NCI-H345 treated with DMSO at 0.1 percent for 48 hours (cell line): Measurements from ENCODE around the gene ANK3.
"Not testable (repeated sequence)": the region's sequence is repeated elsewhere in the genome, so short reads cannot be mapped to it uniquely, and the experiment has no call there.

Experiments
- DNase-seq: peaks from one replicate; lab custom pipeline; 2025; ENCODE audit not compliant: unreplicated experiment; lab: John Stamatoyannopoulos, UW

ANK3 gene

GRCh38 chr10:60310740-60311139 lies 78.9 kb downstream of the ANK3 start:
- no peak for DNase-seq

DNA sequence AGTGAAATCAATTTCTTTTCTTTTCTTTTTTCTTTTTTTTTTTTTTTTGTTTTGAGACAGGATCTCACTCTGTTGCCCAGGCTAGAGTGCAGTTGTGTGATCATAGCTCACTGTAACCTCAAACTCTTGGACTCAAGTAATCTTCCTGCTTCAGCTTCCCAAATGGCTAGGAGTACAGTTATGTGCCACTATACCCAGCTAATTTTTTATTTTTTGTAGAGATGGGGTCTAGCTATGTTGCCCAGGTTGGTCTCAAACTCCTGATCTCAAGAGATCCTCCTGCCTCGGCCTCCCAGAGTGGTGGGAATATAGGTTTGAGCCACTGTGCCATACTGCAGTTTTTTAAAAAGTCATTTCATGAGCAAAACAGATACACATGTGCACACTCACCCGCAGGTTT lies 79.8 kb downstream of the ANK3 start:
- no peak for DNase-seq

GRCh38 chr10:60309371-60309770 lies 80.3 kb downstream of the ANK3 start:
- DNase-seq, result no peak

GRCh38 chr10:60305380-60305892 lies 84.2 kb downstream of the ANK3 start:
- DNase-seq, result no peak

DNA sequence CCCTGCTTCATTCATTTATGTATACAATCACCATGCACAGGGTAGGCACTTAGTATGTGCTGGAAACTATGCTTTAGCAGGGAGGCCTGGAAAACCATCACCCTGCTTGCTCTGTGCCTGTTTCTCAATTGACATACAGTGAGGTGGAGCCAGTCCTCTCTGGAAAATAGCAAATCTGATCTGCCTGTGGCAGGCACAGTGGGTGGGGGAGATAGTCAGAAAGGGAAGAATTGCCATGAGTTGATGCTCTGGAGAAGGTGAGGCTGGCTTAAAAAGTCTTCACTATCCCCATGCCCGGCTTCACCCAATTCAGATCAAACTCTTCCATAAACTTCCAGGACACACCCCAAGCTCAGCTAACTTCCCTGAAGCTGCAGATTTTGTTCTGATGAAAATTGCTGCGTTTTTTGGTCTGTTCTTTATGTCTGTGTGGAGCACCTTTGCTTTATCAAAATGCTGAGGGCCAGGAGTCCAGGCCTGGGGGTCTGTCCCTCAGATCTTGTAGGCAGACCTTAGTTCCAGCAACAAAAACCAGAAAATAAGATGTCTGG lies 84.8 kb downstream of the ANK3 start:
- no peak for DNase-seq

DNA sequence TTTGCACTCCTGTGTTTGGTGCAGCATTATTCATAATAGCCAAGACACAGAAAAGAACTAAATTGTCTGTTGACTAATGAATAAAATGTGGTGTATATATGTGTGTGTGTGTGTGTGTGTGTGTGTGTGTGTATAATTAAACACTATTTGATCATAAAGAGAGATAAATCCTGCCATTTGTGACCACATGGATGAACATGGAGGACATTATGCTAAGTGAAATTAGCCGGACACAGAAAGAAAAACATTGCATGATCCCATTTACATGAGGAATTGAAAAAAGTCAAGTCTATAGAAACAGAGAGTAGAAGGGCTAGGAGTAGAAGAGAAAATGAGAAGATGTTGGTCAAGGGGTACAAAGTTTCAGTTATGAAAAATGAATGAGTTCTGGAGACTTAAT lies 85.9 kb downstream of the ANK3 start:
- no peak for DNase-seq

DNA sequence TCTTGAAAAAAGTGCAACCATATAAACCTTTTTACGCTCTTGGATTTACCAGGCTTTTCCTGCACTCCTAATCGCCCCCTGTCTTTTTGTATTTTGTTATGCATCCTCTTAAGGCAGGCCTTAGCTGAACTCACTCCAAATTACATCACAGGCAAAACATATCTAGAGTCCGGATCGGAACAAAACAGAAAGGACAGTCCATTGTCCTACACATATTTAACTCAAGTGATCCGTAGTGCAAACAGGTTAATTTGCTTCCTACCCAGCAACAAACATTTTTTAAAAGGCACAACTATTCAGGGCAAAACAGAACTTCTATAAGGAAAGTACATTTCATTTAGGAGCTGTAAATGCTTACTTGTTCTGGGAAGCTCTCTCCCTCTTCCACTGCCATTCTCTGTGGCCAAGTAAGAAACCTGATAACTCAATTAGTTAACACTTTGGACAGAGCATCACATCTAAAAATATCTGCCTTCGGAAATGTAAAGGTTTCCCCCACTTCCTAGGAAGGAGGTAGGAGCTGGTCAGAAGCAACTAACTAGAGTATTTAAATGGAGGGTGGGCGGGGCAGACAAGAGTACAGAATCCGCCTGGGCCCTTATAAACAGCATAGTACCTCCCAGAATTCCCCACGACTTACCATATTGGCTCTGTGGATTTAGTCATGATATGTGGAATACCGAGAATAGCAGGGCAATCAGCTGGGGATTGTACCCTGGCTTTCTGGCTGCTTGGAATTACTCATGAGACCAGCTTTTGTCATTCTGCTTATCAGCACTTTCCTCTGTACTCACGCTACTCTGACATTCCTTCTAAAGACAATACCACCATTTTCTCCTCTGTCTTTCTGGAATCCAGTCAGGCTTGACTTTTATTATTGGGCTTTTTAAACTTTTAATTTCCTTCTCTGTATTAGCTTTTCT lies 89.5 kb downstream of the ANK3 start:
- no peak for DNase-seq

DNA sequence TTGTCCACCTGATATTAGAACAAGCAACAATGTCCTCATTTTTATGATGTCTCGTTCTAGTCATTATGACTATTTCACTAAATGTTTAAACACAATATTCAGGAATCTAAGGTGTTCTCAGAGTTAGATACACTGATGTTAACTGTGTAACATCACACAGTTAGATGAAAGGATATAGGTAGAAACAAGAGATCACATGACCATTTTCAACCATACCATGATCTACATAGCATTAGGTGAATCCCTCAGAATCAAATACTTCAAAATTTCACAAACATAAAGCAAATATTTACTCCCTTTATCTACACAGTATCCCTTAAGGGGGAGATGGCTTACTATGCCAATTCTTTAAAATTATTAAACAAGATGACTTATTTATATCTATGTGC lies 90.3 kb downstream of the ANK3 start:
- no peak for DNase-seq

GRCh38 chr10:60298408-60299389 lies 91.0 kb downstream of the ANK3 start:
- DNase-seq, result no peak

DNA sequence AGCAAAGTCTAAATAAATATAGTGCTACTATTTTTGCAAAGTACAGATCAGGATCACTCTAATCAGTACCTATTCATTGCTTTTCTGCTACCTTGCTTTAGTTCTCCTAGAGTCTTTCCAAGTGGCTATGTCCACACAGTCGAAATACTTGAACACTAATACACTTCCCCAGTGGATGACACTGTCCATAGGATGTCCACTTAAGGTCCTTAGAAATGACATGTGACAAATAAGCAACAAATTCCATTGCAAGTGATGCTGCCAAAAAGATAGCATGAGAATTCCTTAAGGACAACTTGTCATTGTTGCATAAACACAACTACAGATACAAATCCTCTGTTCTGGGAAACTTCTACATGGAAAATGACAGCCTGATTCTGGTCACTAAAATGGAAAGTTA lies 93.6 kb downstream of the ANK3 start:
- no peak for DNase-seq

- no peak for DNase-seq
Observed at GRCh38 chr10:60295028-60295937, 94.4 kb downstream of the ANK3 start.

- DNase-seq, result no peak
Observed at GRCh38 chr10:60293581-60294175, 96.0 kb downstream of the ANK3 start.

DNA sequence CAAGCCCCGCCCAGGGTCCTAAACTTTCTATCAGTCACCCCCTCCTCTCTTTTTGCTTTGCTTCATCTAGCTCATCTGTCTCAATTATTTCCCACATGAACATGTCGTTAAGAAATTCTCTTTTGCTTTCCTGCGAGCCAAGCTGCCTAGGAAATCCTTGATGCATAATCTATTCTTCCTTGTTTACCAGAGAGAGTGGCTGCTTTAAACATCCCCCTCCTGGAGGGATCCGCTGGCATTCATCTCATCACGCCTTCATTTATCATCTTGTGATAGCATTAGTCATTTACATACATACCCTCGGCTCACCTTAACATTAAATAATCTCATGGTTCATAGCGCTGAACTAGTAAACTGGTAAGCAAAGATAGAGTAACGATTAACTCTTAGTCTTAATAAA lies 96.7 kb downstream of the ANK3 start:
- no peak for DNase-seq

DNA sequence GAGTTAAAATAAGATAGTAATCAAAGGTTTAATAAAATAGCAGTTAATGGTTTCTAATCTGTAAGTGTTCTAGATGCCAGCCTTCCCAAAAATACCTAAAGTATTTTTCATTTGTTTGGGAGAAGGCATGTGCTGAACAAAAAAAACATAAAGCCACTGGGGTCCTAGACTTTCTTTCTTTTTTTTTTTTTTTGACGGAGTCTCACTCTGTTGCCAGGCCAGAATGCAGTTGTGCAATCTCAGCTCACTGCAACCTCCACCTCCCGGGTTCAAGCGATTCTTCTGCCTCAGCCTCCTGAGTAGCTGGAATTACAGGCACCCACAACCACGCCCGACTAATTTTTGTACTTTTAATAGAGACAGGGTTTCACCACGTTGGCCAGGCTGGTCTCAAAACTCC lies 97.1 kb downstream of the ANK3 start:
- DNase-seq, result not testable (repeated sequence)

- no peak for DNase-seq
Observed at GRCh38 chr10:60291344-60291930, 98.2 kb downstream of the ANK3 start.

- no peak for DNase-seq
Observed at GRCh38 chr10:60290558-60290957, 99.1 kb downstream of the ANK3 start.

DNA sequence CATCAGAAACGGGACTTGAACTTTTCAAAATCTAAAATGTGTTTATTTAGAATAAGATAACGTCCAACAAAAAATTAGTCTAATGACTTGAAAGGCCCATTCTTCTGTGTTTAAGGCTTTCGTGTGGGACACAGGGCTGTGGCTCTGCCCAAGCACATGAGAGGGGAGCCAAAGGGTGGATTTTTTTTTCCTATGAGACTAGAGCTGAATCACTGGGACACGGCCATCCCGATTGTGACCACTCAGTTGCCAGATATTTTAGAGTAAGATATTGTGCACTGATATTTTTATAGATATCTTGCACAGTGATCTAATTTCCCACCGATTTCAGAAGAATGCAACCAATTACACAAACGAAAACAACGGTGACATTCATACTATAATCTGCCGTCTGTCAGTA lies 99.9 kb downstream of the ANK3 start:
- no peak for DNase-seq

- DNase-seq, result no peak
Observed at GRCh38 chr10:60288256-60288655, 101.4 kb downstream of the ANK3 start.

- DNase-seq, result no peak
Observed at GRCh38 chr10:60286559-60286958, 103.1 kb downstream of the ANK3 start.
